Measurements from ENCODE around the gene CKB.

Gene CKB

DNA sequence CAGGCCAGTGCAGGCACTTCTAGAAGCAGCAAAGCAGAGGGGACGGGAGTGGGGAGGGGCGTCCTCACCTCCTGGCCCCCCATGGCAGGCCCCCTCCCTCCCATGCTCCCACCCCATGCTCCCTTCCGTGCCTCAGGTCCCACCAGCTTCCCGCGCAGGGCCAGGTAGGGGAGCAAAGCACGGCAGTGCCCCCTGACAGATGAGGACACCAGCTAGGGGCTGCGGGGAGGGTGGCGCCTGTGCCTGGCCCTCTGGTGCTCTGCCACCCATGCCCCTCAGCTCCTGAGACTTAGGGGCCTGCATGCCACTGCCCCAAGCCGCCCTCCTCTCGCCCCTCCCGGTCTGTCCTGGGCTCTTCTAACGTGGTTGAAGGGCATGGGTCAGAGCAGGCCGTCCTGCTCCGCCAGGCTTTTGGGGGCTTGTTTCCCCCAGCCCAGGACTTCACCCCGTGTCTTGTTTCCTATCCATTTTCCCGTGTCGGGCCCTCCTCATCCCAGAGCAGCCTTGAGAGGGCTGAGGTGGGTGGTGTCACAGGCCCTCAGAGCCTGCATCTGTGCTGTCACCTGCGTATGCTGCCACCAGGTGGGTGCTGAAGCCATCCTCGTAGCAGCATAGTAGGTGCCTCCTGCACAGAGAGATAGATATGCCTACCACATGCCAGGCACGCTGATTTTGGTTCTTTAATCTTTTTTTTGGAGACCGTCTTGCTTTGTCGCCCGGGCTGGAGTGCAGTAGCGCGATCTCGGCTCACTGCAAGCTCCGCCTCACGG lies 16.6 kb upstream of the CKB start:
- DNase-seq (ENCODE audit: low read depth in 1 of 2, low spot score in 1 of 2) = peak in 1 of 2 experiments; percentile 48
- in situ Hi-C loops (cut with HindIII; ENCODE audit: low pct_unique_long_range_greater_than_20kb, low sequenced_read_pairs) = no loop called here
- no peak for TF ChIP-seq JUND (IDR thresholded peaks at IDR 0.05; ENCODE audit: low read depth)

DNA sequence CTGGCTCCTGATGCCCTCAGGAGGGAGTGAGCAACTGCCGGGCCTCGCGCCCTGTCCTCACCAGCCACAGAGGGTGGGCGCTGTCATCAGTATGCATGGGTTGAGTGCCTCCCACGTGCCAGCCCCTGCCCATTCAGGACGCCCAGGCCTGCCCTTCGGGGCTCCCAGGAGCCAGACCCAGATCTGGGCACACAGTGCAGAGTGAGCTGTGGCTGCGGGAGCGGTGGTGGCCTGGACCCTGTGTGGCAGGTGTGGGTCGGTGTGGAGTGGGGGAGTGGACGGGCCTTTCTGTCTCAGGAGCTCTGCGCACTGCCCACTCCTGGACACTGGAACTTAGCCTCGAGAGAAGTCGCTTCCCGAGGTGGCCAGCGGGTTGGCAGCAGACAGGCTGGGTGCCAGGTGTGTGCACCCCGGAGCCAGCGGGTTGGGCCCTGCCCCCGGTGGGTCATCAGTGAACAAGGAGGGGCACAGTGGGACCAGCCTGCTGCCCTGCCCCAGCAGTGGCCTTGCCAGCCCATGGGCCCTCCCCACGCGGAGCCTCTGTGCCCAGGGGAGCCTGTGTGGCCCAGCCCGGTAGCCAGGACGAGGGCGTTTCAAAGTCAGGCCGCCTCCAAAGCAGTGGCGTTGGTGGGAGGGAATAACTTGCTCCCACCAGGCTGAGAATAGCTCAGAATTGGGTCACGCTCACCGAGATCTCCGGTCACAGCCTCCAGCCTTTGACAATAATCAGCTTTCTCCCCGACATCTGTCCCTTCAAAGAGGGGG lies 15.8 kb upstream of the CKB start:
- TF ChIP-seq JUND (IDR thresholded peaks at IDR 0.05; ENCODE audit: low read depth) = no peak
- in situ Hi-C loops (cut with HindIII; ENCODE audit: low pct_unique_long_range_greater_than_20kb, low sequenced_read_pairs) = no loop called here
- no peak for DNase-seq (ENCODE audit: low read depth in 1 of 2, low spot score in 1 of 2)

GRCh38 chr14:103537175-103537990 lies 14.8 kb upstream of the CKB start:
- in situ Hi-C loops (cut with HindIII; ENCODE audit: low pct_unique_long_range_greater_than_20kb, low sequenced_read_pairs) = no loop called here
- DNase-seq (ENCODE audit: low read depth in 1 of 2, low spot score in 1 of 2) = no peak

DNA sequence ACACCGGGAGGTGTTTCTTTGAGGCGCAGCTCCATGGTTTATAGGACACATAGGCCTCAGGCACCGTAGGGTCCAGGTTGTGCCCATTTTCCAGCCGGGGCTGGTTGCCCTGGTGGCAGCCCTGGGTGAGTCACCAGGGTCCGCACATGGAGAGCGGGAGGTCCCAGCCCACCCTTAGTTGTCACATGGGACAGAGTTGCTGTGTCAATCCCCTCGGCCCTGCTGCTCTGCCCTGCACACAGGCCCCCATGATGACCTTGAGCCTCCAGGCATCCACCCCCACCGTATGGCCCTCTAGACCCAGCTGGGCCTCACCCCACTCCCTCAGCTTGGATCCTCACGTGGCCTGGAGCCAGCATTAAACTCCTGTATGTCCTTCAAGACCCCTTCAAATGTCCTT lies 14.1 kb upstream of the CKB start:
- in situ Hi-C loops (cut with HindIII; ENCODE audit: low pct_unique_long_range_greater_than_20kb, low sequenced_read_pairs) = no loop called here
- TF ChIP-seq JUND (IDR thresholded peaks at IDR 0.05; ENCODE audit: low read depth) = no peak

More at GRCh38 chr14:103537175-103537990, 14.8 kb upstream of the CKB start:
- no peak for TF ChIP-seq JUND (IDR thresholded peaks at IDR 0.05; ENCODE audit: low read depth)

DNA sequence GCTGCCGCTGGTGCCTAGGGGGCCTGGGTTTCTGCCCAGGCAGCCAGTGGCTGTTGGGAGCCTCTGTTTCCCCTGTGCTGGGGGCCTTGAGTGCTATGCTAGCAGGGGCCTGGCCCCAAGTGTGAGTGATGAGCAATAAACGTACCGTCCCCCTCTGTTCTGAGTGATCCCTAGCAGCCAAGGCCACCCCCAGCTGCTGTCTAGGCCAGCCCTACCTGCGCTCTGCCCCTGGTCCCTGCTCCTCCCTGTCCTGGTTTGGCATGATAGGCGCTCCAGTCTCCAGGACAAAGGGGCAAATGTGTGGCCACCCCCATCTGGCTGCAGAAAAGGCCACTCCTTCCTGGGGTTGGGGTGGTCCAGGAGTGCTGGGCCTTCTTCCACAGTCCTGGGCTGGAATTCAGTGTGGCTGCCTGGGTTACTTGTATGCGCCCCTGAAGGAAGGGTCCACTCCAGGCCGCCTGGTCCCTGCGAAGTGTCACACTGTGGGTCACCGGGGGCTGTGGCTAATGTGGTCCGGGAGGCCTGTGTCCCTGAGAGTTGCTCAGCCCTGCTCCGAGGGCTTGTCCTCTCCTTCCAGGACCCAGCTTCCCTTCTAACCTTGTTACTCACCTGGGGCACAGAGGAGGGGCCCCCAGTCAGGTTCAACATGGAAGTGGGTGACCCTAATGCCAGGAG lies 13.4 kb upstream of the CKB start:
- in situ Hi-C loops (cut with HindIII; ENCODE audit: low pct_unique_long_range_greater_than_20kb, low sequenced_read_pairs) = no loop called here
- no peak for DNase-seq (ENCODE audit: low read depth in 1 of 2, low spot score in 1 of 2)
- no peak for TF ChIP-seq JUND (IDR thresholded peaks at IDR 0.05; ENCODE audit: low read depth)

More for the DNA sequence above, 14.1 kb upstream of the CKB start:
- no peak for DNase-seq (ENCODE audit: low read depth in 1 of 2, low spot score in 1 of 2)

- TF ChIP-seq JUND (IDR thresholded peaks at IDR 0.05; ENCODE audit: low read depth) = no peak
- DNase-seq (ENCODE audit: low read depth in 1 of 2, low spot score in 1 of 2) = no peak
- in situ Hi-C loops (cut with HindIII; ENCODE audit: low pct_unique_long_range_greater_than_20kb, low sequenced_read_pairs) = no loop called here
These were observed 12.7 kb upstream of the CKB start for GRCh38 chr14:103535081-103535890.

GRCh38 chr14:103534576-103535061 lies 12.0 kb upstream of the CKB start:
- no peak for DNase-seq (ENCODE audit: low read depth in 1 of 2, low spot score in 1 of 2)
- in situ Hi-C loops (cut with HindIII; ENCODE audit: low pct_unique_long_range_greater_than_20kb, low sequenced_read_pairs) = no loop called here
- no peak for TF ChIP-seq JUND (IDR thresholded peaks at IDR 0.05; ENCODE audit: low read depth)

DNA sequence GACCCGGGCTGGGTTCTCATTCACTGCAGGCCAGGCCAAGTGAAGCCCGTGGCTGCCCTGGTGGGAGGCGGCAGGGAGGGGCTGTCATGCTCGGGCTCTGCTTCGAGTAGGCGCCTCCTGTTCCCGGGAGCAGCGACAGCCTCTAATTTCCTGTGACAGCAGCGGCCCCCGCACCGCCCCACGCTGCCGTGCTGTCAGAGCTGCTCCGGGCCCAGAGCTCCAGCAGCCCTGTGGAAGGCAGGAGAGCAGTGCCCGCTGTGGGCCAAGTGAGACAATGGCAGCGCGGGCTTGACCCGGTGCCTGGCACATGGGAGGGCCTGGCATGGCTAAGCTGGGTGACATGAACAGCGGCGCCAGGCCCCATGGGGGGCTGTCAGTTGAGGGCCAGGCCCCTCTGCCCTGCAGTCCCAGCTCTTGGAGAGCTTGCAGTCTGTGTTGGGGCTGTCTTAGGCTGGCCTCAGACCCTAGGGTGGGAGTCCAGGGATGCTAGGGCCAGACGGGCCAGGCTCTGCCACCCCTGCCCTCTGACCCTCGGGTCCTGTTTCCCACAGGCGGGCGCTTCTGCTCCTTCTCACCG lies 11.5 kb upstream of the CKB start:
- in situ Hi-C loops (cut with HindIII; ENCODE audit: low pct_unique_long_range_greater_than_20kb, low sequenced_read_pairs) = no loop called here
- TF ChIP-seq JUND (IDR thresholded peaks at IDR 0.05; ENCODE audit: low read depth) = no peak
- DNase-seq (ENCODE audit: low read depth in 1 of 2, low spot score in 1 of 2) = no peak

DNA sequence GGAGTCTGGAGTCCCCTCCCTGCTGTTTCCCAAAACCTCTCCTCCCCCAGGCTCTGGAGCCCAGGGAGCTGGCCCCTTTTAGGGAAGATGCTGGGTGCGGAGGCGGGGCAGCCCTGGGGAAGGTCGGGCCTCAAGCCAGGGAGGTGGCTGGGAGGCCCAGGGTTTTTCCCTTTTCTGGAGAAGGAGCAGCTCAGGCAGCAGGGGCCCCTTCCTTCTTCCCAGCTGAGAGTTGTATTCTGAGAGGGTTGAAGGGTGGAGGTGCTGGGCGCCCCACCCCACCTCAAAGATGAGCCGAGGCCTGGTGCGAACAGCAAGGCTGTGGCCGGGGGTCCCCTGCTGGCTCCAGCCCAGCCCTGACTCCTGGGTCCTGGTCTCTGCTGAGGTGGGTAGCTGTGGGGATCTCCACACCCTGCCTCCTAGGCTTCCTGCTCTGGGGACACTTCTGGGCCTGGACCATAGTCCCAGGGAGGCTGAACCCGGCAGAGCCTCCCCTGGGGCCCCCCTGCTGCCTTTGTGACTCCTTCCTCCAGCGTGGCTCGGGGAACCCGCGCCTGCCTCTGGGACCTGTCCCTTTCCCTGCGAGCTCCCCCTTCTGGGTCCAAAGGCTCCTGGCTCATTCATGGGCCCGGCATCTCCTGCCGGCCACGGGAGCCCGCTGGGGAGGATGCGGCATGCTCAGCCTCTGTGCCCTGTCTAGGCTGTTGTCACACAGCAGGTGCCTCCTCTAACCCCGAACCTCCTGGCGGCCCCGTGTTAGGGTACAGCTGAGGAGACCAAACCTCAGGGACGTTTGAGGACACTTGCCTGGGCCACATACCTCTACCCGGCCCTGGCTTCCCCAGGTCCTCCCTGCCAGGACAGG lies 10.7 kb upstream of the CKB start:
- in situ Hi-C loops (cut with HindIII; ENCODE audit: low pct_unique_long_range_greater_than_20kb, low sequenced_read_pairs) = no loop called here
- no peak for TF ChIP-seq JUND (IDR thresholded peaks at IDR 0.05; ENCODE audit: low read depth)
- no peak for DNase-seq (ENCODE audit: low read depth in 1 of 2, low spot score in 1 of 2)

Measured in T47D (cell line).